ENCODE results near the gene SREBF2.
"Not testable (repeated sequence)": the region's sequence is repeated elsewhere in the genome, so short reads cannot be mapped to it uniquely, and the experiment has no call there.

The SREBF2 gene

DNA sequence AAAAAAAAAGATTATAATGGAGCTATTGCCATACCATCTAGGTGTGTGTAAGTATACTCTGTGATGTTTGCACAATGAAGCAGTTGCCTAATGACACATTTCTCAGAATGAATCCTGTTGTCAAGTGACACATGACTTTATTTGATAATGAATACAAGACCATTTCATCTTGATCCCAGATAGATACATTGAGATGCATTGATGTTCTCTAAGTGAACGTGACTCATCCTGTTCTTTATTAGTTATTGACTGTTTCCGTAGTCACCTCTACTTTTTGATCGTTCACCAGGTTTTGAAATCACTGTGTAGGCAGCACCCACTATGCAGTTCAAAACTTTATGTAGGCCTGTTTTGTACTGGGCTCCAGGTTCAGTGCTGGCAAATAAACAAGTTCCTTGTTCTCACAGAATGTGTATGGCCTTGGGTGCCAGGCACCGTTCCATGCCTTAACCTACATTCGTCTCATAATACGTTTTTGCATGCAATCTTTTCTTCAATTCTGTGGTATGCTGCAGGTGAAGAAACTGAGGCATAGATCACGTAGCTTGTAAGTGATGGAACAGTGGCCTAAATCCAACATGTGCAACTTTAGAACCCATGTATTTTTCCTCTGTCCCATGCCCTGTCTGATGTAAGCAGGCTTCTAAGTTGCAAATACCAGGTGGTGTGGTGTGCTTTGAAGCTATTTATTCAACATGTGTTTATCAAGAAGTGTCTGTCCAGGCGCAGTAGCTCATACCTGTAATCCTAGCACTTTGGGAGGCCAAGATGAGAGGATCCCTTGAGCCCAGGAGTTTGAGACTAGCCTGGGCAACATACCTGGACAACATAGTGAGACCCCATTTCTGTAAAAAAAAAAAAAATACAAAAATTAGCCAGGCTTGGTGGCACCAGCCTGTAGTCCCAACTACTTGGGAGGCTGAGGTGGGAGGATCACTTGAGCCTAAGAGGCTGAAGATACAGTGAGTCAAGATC, 10.4 kb downstream of the SREBF2 start:
- DNase-seq, result peak; percentile 84

DNA sequence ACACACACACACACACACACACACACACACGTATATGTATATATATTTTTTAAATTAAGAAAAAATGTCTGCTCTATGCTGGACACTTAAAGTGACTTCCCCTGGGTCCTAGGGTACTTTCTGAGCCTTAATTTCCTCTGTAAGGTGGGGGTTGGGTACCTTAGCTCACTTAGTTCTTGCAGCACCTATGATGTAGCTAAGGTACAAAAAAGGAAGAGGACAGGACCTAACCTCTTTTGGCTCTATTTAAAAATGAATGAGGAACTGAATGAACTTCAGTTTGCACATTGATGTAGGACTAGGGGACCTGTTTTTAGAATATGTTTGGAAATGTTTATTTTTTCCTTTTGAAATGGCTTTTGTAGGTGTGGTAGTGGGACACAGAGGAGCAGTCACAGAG, 11.1 kb downstream of the SREBF2 start:
- no peak for DNase-seq

DNA sequence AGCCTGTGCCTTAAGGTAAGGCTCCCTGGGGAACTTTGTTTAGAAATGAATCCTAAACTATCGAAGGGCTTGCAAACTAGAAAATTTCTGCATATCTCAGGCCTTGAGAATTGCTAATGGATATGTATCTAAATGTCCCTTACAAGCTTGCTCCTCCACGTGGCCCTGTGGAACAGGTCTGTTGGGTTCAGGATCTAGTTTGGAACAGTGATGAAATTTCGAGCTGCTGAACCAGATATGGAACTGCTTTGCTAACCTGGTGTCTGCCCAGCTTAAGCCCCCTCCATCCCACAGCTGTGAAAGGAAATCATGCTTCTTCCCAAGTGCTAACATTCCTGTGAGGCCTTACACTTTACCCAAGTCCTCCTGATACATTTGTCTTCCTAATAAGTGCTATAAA, 11.6 kb downstream of the SREBF2 start:
- DNase-seq, result no peak

DNA sequence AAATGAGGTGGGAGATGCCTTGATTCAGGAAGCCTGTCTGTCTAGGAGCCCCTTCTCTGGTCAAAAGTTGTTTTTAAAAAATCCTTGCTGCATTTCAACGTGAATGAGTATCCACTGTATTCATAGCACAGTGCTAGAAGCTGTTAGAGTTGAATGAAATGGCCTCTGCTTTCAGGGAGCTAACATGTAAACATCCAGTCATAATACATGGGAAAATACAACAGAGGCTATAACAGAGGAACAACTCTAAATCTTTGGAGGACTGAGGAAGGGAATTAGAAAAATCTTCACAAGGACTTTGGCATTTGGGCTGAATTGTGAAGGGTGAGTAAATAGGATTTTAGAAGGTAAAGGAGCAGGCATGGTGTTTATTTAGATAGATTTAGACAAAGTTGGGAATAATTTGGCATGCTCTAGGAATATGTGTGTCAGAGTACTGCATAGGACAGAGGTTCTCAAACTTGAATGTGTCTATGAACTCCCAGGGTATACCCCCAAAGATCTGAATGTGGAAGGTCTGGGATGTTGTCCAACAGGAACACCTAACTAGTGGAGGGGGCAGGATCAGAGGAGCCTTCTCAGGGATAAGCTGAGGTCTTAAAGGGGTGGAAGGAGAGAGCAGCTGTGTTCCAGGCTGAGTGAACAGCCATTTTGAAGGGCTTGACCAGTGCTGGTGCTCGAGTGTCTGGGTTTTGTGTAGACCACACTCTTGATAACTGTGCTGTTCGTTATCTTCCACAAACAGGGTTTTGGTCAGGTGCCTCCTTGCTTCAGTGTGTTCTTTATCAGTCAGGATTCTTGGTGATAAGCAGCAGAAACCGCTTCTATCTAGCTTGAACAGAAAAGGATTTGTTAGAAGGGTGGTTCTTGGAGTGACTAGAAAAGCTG, 12.7 kb downstream of the SREBF2 start:
- no peak for DNase-seq

DNA sequence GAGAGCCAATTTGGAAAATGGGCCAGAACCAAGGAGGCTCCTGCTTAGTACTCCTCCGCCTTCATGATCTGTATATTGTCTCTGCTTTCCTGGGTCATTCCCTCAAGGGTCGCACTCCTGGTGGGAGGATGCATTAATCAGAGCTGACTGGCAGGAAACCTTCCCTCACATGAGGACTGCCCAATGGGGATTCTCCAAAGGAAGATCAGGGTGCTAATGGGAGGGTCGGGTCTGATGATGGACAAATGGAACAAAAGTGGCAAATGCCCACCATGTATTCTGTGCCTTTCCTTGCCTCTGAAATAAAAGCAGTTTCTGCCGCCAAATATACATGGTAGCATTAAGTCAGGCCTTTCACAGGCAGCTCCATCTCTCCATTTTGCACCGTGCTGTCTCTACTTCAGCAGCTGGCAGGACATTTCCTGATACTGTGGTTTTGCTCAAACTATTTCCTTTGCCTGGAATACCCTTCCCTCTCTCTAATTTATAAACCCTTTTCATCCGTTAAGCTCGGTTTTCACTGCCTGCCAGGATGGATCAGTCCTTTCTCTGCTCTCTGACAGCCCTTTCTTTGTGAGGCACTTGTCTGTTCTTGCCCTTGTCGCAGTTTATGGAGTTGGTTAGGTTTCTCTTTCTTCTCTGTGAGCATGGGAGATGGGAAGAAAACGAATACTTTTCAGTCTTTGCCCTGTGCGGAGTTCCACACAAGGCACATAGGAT, 13.5 kb downstream of the SREBF2 start:
- DNase-seq, result no peak

DNA sequence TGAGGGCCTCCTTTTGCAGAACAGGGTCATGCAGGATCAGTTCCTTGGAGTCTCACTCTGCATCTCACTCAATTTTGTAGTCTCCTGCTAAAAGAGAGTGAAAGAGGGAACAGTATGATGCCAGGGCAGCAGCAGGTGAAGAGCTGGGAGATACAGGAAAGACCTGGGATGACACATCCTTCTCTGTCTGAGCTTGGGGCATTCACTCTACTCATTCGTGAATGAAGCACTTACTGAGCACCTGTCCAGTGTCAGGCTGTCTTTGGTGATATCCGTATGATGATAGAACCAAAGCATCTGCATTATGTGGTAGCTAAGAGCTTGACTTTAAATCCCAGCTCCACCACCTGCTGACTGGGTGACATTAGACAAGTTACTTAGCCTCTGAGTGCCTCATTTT, 14.4 kb downstream of the SREBF2 start:
- no peak for DNase-seq

DNA sequence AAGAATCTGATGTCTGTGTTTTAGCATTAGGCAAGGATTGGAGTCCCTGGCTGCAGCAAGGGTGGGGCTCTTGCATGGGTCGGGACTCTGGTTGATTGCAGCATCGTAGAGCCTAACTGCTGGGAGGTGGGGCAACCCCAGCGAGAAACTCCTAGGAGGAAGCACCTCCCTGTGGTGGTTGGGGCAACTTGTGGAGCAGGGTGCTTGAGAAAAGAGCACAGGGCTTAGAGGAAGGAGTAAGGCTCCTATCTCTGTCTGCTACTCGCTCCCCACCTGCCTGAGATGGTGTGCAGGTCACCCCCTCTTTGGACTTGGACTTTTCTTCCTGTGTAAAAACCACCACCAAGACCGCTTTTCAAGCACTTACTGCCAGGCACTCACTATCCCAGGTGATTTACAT, 15.6 kb downstream of the SREBF2 start:
- DNase-seq, result no peak

DNA sequence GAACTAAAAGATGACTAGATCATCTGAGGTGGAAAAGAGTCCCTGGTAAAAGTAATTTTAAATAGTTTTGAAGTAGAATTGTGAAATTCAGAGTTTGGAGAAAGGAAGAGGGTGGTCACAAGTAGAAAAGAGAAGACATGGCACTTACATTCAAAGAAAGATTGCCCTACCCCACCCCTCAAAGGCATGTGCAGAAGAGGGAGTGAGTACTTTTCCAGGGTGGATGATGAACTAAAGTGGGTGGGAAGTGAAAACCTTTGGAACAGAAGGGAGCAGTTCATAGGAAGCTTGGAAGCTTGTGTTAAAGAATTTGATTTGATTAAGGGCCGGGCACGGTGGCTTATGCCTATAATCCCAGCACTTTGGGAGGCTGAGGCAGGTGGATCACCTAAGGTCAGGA, 23.6 kb downstream of the SREBF2 start:
- DNase-seq, result no peak

DNA sequence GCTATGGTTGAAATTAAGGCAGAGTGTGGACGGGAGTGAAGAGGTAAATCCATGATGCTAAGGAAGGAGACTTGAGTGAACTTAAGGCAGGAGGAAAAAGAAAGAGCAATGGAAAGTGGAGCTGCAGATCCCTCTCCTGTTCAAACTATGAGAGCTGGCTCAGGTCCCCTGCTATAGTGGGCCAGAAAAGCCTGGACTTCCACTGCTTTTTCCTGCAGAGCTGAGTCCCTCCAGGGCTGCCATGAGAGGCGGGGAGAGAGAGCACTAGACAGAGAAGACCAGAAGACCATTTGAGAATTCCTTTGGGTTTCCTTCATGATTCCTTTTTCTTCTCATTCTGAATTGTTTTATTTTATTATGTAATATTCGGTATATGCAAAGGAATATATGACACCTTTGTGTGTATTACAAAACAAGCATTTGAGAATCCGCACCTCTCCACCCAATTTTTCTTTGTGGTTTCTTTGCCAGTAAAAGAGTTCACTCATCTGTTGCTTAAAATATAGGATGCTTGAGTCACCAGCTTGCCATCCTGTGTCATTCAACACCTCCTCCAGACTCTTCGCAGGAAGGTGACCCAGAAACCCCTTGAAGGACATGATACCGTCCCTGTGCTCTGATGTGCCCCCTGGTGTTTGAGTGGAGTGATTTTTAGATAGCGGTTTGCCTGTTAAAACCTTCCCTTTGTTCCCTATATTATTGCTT, 24.4 kb downstream of the SREBF2 start:
- peak; percentile 93 for DNase-seq

DNA sequence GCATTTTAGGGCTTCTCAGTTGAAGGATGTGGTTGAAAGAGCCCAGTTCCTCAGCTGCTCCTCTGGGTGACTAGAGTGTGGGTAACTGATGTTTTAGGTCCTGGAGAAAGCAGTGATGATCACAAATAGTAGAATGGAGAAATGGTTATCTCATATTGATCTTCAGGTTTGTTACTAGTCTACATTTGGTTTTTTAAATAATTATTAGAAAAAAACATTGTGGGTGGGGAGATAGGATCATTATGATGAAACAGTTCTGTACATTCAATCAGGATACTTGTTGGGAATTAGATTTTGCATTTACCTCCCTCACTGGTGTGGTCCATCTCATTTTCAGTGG, 24.9 kb downstream of the SREBF2 start:
- DNase-seq, result no peak

DNA sequence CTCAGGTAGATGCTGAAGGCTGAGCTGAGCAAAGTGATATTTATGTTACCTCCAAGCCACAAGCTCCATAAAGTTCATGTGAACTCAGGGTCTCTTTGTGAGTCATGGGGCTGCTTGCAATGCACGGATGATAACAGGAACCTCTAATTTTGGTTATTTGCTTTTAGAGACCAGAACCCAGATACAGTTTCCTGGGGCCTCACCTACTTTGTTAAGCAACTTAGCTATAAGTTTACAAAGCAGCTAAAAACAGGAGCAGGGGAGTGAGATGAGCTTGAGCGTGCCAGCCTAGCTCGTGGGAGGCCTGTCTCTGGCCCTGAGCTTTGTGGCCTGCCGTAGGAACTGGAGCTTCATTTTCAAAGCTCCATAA, 29.2 kb downstream of the SREBF2 start:
- peak; percentile 73 for DNase-seq

DNA sequence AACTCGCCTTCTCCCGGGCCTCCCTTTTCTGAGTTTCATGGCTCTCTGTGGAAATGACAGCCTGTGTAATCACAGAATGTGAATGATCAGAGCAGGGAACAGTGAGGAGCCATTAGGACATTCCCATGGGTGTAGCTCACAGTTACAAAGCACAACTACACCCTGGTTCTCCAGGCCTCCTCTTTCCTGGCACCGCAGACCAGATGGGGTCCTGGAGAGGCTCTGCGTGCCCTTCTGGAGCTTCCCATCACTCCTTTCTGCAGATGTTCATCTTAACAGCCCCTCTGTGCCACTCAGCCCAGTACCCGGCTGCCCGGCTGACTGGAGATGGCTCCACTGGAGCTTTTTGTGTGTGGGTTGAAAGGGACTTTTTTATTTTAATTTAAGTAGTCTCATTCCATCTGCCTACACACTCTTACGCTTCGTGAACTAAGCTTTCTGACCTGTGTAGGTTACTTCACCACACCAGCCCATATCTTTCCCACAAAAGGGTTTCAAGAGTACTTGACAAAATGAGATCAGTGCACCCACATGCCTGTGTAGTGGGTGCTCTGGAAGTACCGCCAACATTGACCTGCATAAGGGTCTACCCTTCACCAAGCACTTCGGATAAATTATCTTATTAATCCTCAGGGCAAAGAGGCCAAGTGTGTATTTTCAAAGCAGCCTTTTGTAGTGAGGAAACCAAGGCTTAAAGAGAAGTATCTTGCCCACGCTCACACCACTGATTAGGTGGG, 29.8 kb downstream of the SREBF2 start:
- peak; percentile 71 for DNase-seq

DNA sequence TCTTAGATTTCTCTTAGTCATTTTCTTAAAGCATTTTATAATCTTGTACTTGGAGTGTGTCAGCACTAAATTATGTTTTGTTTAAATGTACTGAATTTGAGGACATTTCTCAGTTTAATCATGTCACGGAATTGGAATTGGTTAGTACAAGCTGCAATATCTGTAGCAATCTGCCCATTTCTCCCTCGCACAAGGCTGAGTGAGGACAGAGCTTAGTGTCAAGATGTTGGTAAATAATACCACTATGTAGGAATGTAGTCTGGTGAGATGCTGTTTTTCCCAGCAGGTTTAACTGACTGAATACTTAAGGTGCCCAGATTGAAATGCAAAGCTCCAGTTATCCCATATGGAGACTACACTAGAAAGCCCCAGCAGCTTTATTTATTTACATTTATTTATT, 30.6 kb downstream of the SREBF2 start:
- no peak for DNase-seq

DNA sequence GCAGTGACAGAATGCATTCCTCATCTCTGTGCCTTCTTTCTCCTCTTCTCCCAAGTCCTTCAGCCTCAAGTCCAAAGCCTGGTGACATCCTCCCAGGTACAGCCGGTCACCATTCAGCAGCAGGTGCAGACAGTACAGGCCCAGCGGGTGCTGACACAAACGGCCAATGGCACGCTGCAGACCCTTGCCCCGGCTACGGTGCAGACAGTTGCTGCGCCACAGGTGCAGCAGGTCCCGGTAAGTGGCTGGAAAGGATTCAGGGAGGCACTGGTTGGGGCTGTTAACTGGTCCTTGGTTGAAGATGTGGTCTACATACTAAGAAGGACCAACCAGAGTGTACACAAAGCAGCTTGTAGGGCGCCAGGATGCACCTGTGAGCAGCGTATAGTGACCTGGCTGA, 35.7 kb downstream of the SREBF2 start:
- DNase-seq, result no peak

DNA sequence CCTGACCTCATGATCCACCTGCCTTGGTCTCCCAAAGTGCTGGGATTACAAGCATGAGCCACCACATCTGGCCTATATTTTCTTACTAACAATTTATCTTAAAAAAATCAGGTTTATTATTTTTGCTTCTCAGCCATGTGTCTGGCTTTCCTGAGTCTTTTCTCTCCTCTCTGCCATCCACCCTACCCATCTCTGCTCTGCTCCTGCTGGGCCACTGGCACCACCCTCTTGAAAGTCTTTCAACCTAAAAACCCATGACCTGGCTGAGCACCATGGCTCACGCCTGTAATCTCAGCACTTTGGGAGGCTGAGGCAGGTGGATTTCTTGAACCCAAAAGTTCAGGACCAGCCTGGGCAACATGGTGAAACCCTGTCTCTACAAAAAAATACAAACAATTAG, 37.2 kb downstream of the SREBF2 start:
- not testable (repeated sequence) for DNase-seq

DNA sequence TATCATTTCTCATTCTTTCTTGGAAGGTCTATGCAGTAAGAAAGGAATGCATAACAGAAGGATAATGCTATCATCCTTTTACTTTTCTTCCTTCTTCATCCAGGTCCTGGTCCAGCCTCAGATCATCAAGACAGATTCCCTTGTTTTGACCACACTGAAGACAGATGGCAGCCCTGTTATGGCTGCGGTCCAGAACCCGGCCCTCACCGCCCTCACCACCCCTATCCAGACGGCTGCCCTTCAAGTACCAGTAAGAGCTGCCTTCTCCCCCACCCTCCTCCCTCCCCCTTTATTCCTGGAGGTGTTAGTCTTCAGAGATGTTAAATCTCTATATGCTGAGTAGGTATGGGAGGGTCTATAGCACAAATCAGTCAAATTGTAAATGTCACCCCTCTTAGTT, 37.9 kb downstream of the SREBF2 start:
- DNase-seq, result no peak

DNA sequence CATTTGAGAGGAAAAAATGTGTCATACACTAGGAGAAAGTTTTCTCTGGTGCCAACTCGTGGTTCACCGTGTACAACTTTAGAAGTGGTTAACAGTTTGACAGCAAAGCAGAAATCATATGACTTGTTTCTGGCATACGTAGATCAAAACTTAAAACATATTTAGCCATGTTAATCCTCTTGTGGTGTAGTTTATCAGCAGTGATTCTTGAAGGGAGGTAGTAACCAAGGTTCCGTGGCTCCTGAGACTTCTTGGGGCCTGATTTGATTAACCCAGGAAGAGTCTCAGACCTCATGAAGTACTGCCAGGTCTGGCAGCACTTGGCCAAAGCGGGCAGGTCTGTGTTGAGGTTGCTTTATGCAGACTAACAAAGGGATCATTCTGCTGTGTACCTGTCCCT, 40.5 kb downstream of the SREBF2 start:
- DNase-seq, result peak; percentile 70

DNA sequence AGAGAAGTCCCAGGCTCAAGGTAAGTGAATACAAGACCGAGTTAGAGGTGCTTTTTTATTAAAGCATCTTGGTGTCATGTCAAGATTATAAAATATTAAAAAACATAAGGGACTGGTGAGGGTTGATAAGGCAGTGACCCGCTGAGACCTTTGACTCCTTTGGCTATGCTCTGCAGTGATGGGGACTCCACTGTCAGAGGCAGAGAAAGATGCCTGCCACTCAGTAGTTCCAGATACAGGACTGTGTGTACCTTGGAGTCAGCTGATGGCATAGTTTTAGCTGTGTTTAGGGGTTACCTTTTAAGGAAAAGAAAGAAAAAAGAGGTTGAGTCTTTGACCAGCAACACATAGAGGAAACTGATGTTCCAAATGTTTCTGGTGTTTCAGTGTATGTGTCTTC, 41.2 kb downstream of the SREBF2 start:
- DNase-seq, result no peak

DNA sequence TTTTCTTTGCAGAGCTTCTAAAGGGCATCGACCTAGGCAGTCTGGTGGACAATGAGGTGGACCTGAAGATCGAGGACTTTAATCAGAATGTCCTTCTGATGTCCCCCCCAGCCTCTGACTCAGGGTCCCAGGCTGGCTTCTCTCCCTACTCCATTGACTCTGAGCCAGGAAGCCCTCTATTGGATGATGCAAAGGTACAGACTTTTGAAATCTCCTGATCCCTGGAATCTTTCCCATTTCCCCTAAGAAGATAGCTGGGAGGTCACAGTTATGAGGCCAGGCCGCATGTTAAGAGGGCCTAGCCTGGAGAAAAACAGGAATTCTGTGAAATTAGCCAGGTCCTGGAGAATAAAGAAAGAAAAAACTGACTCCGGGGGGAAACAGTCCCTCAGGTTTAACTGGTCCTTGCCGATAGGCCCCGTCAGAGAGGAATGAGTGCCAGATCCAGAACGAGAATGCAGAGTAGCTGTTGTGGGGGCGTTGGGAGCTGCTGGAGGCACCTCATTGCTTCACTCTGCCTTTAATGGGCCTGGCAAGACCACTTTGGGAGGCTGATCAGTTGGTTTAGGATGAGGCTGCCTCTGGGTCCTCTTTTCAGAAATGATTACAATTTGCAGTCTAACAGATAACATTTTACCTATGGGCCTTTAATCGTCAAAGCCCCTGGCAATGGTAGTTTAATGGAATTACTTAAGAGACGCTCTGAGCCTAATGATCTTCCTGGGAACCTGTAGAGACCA, 42.8 kb downstream of the SREBF2 start:
- DNase-seq, result no peak

DNA sequence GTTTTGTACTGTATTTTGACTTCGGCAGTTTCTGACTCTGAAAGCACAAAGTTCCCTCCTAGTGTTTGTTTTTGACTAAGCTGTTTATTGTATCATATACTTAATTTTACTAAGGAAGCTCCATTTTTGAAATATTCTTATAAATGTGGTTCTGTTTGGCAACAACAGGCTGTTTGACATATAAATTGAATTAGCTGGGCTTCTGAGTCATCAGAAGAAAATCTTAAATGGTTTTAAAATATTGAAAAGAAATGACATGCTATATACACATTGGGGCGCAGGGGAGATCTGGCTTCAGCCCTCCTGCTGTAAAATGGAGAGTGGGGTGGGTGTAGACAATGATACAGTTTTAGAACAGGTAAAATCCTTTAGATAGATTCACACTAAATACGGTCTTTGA, 43.4 kb downstream of the SREBF2 start:
- no peak for DNase-seq

DNA sequence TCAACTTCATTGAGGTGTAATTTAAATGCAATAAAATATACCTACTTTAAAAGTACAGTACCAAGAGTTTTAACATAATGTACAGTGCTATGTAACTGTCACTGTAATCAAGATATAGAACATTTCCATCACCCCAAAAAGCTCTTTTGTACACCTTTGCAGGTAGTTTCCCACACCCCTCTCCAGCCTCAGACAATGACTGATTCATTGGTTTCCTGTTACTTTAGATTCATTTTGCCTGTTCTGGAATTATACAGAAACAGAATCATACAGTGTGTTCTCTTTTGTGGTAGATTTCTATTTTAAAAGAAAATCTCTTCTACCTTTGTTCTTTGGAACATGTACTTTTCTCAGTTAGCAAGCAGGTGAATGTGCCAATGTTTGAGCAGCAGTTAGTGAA, 43.8 kb downstream of the SREBF2 start:
- no peak for DNase-seq

All from activated CD4-positive, alpha-beta T cell treated with anti-CD3 and anti-CD28 coated beads, Interleukin-2, Interleukin-6, amounts not matched to agents 100 ng/mL and 50 ng/mL, durations not matched to agents 16 hours and 8 hours (primary cell).